SK-N-SH (cell line): ENCODE results near the gene FAM3B. TPM values are rescaled to one million over a fixed set of nuclear protein-coding genes. Genes with fewer than 3 reads are reported as not detected.

Source experiments
- CTCF ChIA-PET: fragments of 300-600, 350-600 bp; formaldehyde crosslinking; extraction: SDS; loops from one replicate; lab custom pipeline; 2021; lab: Yijun Ruan, JAX
- POLR2A ChIA-PET: fragments of 350-600 bp; sonication (Branson Sonifier 250); formaldehyde crosslinking; extraction: SDS; loops from one replicate; lab custom pipeline; 2020; ENCODE audit warnings: antibody characterized with exemption, inconsistent platforms; lab: Yijun Ruan, JAX
- DNase-seq: peaks from one replicate; pipeline ENCODE4 v3.0.0; 2012
- H2AFZ ChIP-seq: fragments of 200-600 bp; sonication (generic); 2 replicates; pipeline ENCODE4 v1.8.1; 2016; ENCODE audit warnings: antibody characterized with exemption, mild to moderate bottlenecking, low read depth
- H3F3A ChIP-seq: fragments of 200-600 bp; sonication (generic); replicated peaks from 2 replicates; pipeline ENCODE3; 2016; ENCODE audit warnings: antibody characterized with exemption, mild to moderate bottlenecking; ENCODE audit not compliant: insufficient read depth
- H3K27ac ChIP-seq, 2 experiments: fragments of 200-500 bp in 1 of 2; fragments of 200-600 bp in 1 of 2; sonication (Bioruptor generic) in 1 of 2; sonication (generic), shearing (Covaris generic) in 1 of 2; 2 replicates each; pipeline versions ENCODE4 v1.5.1 to v1.6.1; 2014 to 2016; ENCODE audit warnings: low read depth in 2 of 2, inconsistent platforms in 1 of 2, low read length in 1 of 2, mild to moderate bottlenecking in 1 of 2, mixed read lengths in 1 of 2
- H3K27me3 ChIP-seq: fragments of 200-600 bp; sonication (generic), shearing (Covaris generic); 2 replicates; pipeline ENCODE4 v1.6.1; 2016; ENCODE audit warnings: mixed run types; ENCODE audit not compliant: insufficient read depth
- H3K36me3 ChIP-seq, 2 experiments: fragments of 200-500 bp in 1 of 2; fragments of 200-600 bp in 1 of 2; sonication (Bioruptor generic) in 1 of 2; sonication (generic) in 1 of 2; replicated peaks in 1 of 2; 2 replicates each; pipeline versions ENCODE3 to v1.5.1; 2014 to 2016; ENCODE audit warnings: low read length in 1 of 2, mild to moderate bottlenecking in 1 of 2; ENCODE audit not compliant: insufficient read depth in 2 of 2, control insufficient read depth in 1 of 2
- H3K4me1 ChIP-seq, 2 experiments: fragments of 200-500 bp in 1 of 2; fragments of 200-600 bp in 1 of 2; sonication (Bioruptor generic) in 1 of 2; sonication (generic), shearing (Covaris generic) in 1 of 2; 2 replicates each; pipeline versions ENCODE4 v1.5.1 to v1.6.1; 2014 to 2016; ENCODE audit warnings: low read depth in 1 of 2, low read length in 1 of 2, mixed run types in 1 of 2; ENCODE audit not compliant: insufficient read depth in 2 of 2, control insufficient read depth in 1 of 2
- H3K4me2 ChIP-seq: fragments of 200-600 bp; sonication (generic), shearing (Covaris generic); 2 replicates; pipeline ENCODE4 v1.6.1; 2017; ENCODE audit warnings: mixed run types
- H3K4me3 ChIP-seq, 2 experiments: fragments of 200-500 bp in 1 of 2; fragments of 200-600 bp in 1 of 2; sonication (Bioruptor generic) in 1 of 2; sonication (generic), shearing (Covaris generic) in 1 of 2; 2 replicates each; pipeline versions ENCODE4 v1.5.1 to v1.8.1; 2014 to 2016; ENCODE audit warnings: low read depth in 2 of 2, inconsistent platforms in 1 of 2, low read length in 1 of 2, mild to moderate bottlenecking in 1 of 2, mixed read lengths in 1 of 2, moderate library complexity in 1 of 2
- H3K79me2 ChIP-seq: fragments of 200-600 bp; sonication (generic); 2 replicates; pipeline ENCODE4 v1.8.1; 2017; ENCODE audit warnings: mild to moderate bottlenecking; ENCODE audit not compliant: insufficient read depth
- H3K9ac ChIP-seq: fragments of 200-600 bp; sonication (generic); 2 replicates; pipeline ENCODE4 v1.6.1; 2017; ENCODE audit warnings: mixed run types
- H3K9me2 ChIP-seq: fragments of 200-600 bp; sonication (generic); 2 replicates; pipeline ENCODE4 v1.6.1; 2017; ENCODE audit warnings: mixed run types
- H3K9me3 ChIP-seq: fragments of 200-600 bp; sonication (generic); 2 replicates; pipeline ENCODE4 v1.6.1; 2017; ENCODE audit warnings: mixed run types, mild to moderate bottlenecking, moderate library complexity
- H4K20me1 ChIP-seq: fragments of 200-600 bp; sonication (generic); 2 replicates; pipeline ENCODE4 v1.6.1; 2017; ENCODE audit warnings: mild to moderate bottlenecking, mixed run types; ENCODE audit not compliant: insufficient read depth
- CTCF ChIP-seq: fragments of 200-600 bp; sonication (generic); IDR thresholded peaks from 2 replicates; pipeline ENCODE4 v1.6.1; 2017; ENCODE audit warnings: antibody characterized with exemption, mild to moderate bottlenecking, moderate library complexity
- IRF3 ChIP-seq: fragments of 150-350 bp; IDR thresholded peaks from 2 replicates; pipeline ENCODE4 v1.6.1; 2016; ENCODE audit warnings: mild to moderate bottlenecking, low read depth, low read length
- JUND ChIP-seq: IDR thresholded peaks from 2 replicates; pipeline ENCODE4 v1.4.0; 2012
- NRF1 ChIP-seq: IDR thresholded peaks from 2 replicates; pipeline ENCODE4 v1.6.1; 2012; ENCODE audit warnings: low read depth, mild to moderate bottlenecking, low read length
- PBX3 ChIP-seq: IDR thresholded peaks from 2 replicates; pipeline ENCODE4; 2012
- POLR2AphosphoS5 ChIP-seq: IDR thresholded peaks from 2 replicates; pipeline ENCODE4 v1.6.1; 2012; ENCODE audit warnings: low read depth, low read length
- REST ChIP-seq: IDR thresholded peaks from 2 replicates; pipeline ENCODE4 v1.6.1; 2012; ENCODE audit warnings: mild to moderate bottlenecking, low read depth, low read length, moderate library complexity
- RFX5 ChIP-seq: IDR thresholded peaks from 2 replicates; pipeline ENCODE4 v1.6.1; 2012; ENCODE audit warnings: mild to moderate bottlenecking, improper control_type of control experiment, low read length
- RXRA ChIP-seq: IDR thresholded peaks from 2 replicates; pipeline ENCODE4 v1.4.0; 2012; ENCODE audit warnings: low read depth, mild to moderate bottlenecking, borderline replicate concordance
- SMC3 ChIP-seq: IDR thresholded peaks from 2 replicates; pipeline ENCODE4 v1.6.1; 2012; ENCODE audit warnings: low read depth, low read length, improper control_type of control experiment
- TCF12 ChIP-seq: IDR thresholded peaks from 2 replicates; pipeline ENCODE4 v1.4.0; 2012
- USF1 ChIP-seq: IDR thresholded peaks from 2 replicates; pipeline ENCODE4 v1.4.0; 2012; ENCODE audit warnings: low read depth, borderline replicate concordance
- USF2 ChIP-seq: fragments of 150-350 bp; IDR thresholded peaks from 2 replicates; pipeline ENCODE4 v1.6.1; 2017; ENCODE audit warnings: antibody characterized with exemption, low read length, low read depth, borderline replicate concordance
- WGBS: methylation state at CpG from one replicate; pipeline ENCODE4 v1.1.6; 2017; ENCODE audit warnings: low lambda C conversion rate; 5-methylcytosine and 5-hydroxymethylcytosine counted together
- polyA plus RNA-seq, 3 experiments: library from polyadenylated mRNA; depleted of rRNA; stranded (reverse); fragments of >200 nt; gene quantifications; 2 replicates each; pipeline ENCODE4 v1.2.3, GENCODE V29; 2012

The FAM3B gene
- polyA plus RNA-seq, 1 of the 3 experiments (the other 2 are of a cell fraction): not detected

GRCh38 chr21:41367301-41367944, 50.8 kb downstream of the FAM3B start:
- no peak for DNase-seq
- no peaks in the 10 kb centered on the region for H3K36me3 ChIP-seq
- 0 out of 2 replicates have a peak, but pooled peaks cover 6% of the 10 kb centered on the region for H3K27me3 ChIP-seq
- no peaks in the 10 kb centered on the region for H3K4me1 ChIP-seq
- no peak overlapping the region for H3K4me3 ChIP-seq
- ChIA-PET CTCF (interaction anchor here (0.6 kb wide), 1 partner anchor 84 kb away, joined by 3 read pairs; no protein-coding TSS in a partner anchor), POLR2A (no interaction called here)
- H4K20me1 ChIP-seq: no peaks in the 10 kb centered on the region
- TF ChIP-seq POLR2AphosphoS5: no peak
- no peak for TF ChIP-seq JUND
- TF ChIP-seq RFX5: no peak
- no peak for TF ChIP-seq SMC3
- TF ChIP-seq RXRA: no peak
- no peak for TF ChIP-seq TCF12
- no peak for TF ChIP-seq PBX3
- no peak for TF ChIP-seq IRF3
- no peak for TF ChIP-seq USF2
- no peak for TF ChIP-seq USF1
- TF ChIP-seq REST: no peak
- TF ChIP-seq NRF1: no peak
- TF ChIP-seq CTCF: no peak
- no peak overlapping the region for H3K9ac ChIP-seq
- no peaks in the 10 kb centered on the region for H3K9me3 ChIP-seq
- H3K4me2 ChIP-seq: no peak overlapping the region
- no peaks in the 10 kb centered on the region for H3K79me2 ChIP-seq
- H3K9me2 ChIP-seq: no peaks in the 10 kb centered on the region
- WGBS: 60% methylated on average over 9 of the region's 9 CpGs
- no peak overlapping the region for H3K27ac ChIP-seq
- no peak overlapping the region for H2AFZ ChIP-seq
- H3F3A ChIP-seq: no peaks in the 10 kb centered on the region
